ENCODE results near the gene PARPBP. TPM values are rescaled to one million over a fixed set of nuclear protein-coding genes. Genes with fewer than 3 reads are reported as not detected.
"Not testable (repeated sequence)": the region's sequence is repeated elsewhere in the genome, so short reads cannot be mapped to it uniquely, and the experiment has no call there.

The PARPBP gene
- total RNA-seq, result 21.4 TPM
- 1.5 TPM for polyA plus RNA-seq

DNA sequence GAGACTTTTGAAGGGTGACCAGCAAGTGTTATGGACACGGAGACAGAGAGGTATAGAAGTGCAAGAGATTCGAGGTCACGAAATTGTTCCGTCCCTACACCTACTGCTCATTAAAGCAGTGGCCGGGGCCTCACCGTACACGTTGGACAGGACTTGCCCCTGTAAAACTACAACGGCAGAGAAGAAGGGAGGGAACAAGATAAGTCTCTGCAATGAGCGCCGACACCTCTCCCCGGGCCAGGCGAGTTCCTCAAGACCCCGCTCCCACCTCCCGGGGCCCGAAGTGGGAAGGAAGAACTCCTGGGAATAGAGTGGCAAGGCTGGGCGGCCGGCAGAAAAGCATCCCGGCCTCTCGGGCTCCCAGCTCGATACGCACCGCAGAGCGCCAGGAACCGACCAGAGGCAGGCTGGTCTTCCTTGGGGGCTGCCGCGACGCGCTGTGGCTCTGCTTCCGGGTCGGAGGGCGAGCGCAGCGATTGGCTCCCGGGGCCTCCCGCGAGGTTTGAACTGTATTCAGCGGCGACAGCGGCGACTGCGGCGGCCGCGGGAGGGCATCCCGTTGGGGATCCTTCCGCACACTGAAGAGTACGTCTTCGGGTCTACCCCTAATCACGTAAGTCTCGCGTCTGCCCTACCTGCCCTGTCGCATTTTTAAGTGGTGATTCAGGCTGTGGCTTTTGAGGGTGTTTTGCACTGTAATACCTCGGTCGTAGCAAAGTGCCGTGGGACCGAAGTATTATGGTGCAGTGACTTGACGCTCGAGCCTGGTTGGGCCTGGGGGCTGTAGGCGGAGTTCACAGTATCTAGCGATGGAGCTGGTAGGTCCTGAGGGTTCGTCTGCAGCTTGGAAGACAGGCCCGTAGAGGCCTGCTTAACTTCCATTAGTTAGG is at the start of gene PARPBP, which contains the start of gene NUP37:
Gene PARPBP (plus strand): TSS at position 510 of the 890 bp plus-strand sequence. CDS start 3,706 bp downstream, outside the sequence.
Gene NUP37 (minus strand): TSS at position 441 of the 890 bp plus-strand sequence. CDS start 1,596 bp downstream, outside the sequence.
- H3K4me1 ChIP-seq (ENCODE audit: insufficient read depth), result no peaks in the 10 kb centered on the region
- peak; percentile 65 for DNase-seq (ENCODE audit: extremely low spot score)
- H3K27ac ChIP-seq (ENCODE audit: low read depth), result peak within 1 kb of the TSS; percentile 93
- H3K4me3 ChIP-seq (ENCODE audit: low read depth, low read length), result peak within 1 kb of the TSS; percentile 79
- WGBS, result under 1% methylated on average over 62 of the region's 62 CpGs
- H3K36me3 ChIP-seq (ENCODE audit: insufficient read depth), result peaks cover 2% of the 10 kb centered on the region

GRCh38 chr12:102072092-102072491 is 47.9 kb upstream of the PARPBP start:
- not testable (repeated sequence) for H3K36me3 ChIP-seq (ENCODE audit: insufficient read depth); DNase-seq (ENCODE audit: extremely low spot score); H3K4me1 ChIP-seq (ENCODE audit: insufficient read depth); H3K27ac ChIP-seq (ENCODE audit: low read depth); H3K4me3 ChIP-seq (ENCODE audit: low read depth, low read length)
- 82% methylated on average over 7 of the region's 7 CpGs for WGBS

GRCh38 chr12:102080842-102081241 is 39.1 kb upstream of the PARPBP start:
- H3K4me1 ChIP-seq (ENCODE audit: insufficient read depth), result no peaks in the 10 kb centered on the region
- no peak overlapping the region for H3K27ac ChIP-seq (ENCODE audit: low read depth)
- H3K36me3 ChIP-seq (ENCODE audit: insufficient read depth), result peaks cover 4% of the 10 kb centered on the region
- WGBS, result 92% methylated on average over 4 of the region's 4 CpGs
- no peak for DNase-seq (ENCODE audit: extremely low spot score)
- H3K4me3 ChIP-seq (ENCODE audit: low read depth, low read length), result no peak overlapping the region

DNA sequence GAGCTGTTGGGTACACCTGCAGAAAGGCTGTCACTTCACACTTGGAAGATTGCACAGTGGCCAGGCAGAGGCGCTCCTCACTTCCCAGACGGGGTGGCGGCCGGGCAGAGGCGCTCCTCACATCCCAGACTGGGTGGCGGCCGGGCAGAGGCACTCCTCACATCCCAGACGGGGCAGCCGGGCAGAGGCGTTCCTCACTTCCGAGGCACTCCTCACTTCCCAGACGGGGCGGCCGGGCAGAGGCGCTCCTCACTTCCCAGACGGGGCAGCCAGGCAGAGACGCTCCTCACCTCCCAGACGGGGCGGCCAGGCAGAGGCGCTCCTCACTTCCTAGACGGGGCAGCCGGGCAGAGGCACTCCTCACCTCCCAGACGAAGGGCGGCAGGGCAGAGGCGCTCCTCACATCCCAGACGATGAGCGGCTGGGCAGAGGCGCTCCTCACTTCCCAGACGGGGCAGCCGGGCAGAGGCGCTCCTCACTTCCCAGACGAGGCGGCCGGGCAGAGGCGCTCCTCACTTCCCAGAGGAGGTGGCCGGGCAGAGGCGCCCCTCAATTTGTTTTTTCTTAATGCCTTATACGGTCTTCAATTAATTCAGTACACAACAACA is 30.7 kb upstream of the PARPBP start:
- 99% methylated on average over 38 of the region's 38 CpGs for WGBS
- not testable (repeated sequence) for H3K4me1 ChIP-seq (ENCODE audit: insufficient read depth); H3K27ac ChIP-seq (ENCODE audit: low read depth); DNase-seq (ENCODE audit: extremely low spot score); H3K36me3 ChIP-seq (ENCODE audit: insufficient read depth); H3K4me3 ChIP-seq (ENCODE audit: low read depth, low read length)

DNA sequence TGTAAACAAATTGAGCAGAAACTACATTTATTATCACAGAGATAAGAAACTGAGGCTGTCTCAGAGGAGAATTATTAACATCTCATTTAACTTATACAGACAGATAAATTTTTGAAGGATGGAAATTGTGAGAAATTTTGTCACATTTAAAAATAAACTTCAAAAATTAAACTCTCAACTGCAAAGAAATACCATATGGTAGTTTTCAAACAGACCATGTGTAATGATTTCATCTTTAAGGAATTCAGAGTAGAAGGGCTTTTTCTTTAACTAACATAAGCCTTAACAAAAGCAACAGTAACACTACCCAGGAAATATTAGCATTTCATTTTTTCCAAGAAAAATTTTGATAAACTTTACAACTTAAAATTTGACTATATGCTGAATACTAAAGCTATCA is 26.7 kb upstream of the PARPBP start:
- DNase-seq (ENCODE audit: extremely low spot score), result no peak
- Histone ChIP-seq H3K36me3 (ENCODE audit: insufficient read depth) (peaks cover 2% of the 10 kb centered on the region), H3K4me1 (ENCODE audit: insufficient read depth) (no peaks in the 10 kb centered on the region), H3K4me3 (ENCODE audit: low read depth, low read length) (no peak overlapping the region), H3K27ac (ENCODE audit: low read depth) (no peak overlapping the region)

- H3K27ac ChIP-seq (ENCODE audit: low read depth), result no peak overlapping the region
- WGBS, result 55% methylated on average over 2 of the region's 2 CpGs
- H3K36me3 ChIP-seq (ENCODE audit: insufficient read depth), result no peaks in the 10 kb centered on the region
- H3K4me1 ChIP-seq (ENCODE audit: insufficient read depth), result no peaks in the 10 kb centered on the region
- DNase-seq (ENCODE audit: extremely low spot score), result no peak
- no peak overlapping the region for H3K4me3 ChIP-seq (ENCODE audit: low read depth, low read length)
Observed at GRCh38 chr12:102095677-102096263, 24.2 kb upstream of the PARPBP start.

DNA sequence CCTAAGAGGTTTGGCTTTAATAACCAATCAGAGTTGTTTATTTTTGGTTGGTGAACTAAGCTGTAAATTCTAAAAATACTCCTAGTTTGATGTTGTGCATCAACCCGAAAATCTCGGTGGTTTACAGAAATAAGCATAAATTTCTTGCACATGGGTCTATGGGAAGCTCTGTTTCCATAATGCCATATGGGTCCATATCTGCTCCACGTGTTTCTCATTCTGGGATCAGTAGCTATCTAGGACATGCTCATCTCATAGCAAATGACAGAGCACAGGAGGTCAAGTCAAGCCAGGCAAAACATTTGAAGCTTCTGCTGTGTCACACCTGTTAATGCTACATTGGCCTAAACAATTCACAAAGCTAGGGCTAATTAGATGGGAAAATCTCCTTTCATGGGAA is 23.1 kb upstream of the PARPBP start:
- H3K4me1 ChIP-seq (ENCODE audit: insufficient read depth), result no peaks in the 10 kb centered on the region
- H3K4me3 ChIP-seq (ENCODE audit: low read depth, low read length), result no peak overlapping the region
- no peak for DNase-seq (ENCODE audit: extremely low spot score)
- no peaks in the 10 kb centered on the region for H3K36me3 ChIP-seq (ENCODE audit: insufficient read depth)
- no peak overlapping the region for H3K27ac ChIP-seq (ENCODE audit: low read depth)
- 80% methylated on average over 3 of the region's 3 CpGs for WGBS

DNA sequence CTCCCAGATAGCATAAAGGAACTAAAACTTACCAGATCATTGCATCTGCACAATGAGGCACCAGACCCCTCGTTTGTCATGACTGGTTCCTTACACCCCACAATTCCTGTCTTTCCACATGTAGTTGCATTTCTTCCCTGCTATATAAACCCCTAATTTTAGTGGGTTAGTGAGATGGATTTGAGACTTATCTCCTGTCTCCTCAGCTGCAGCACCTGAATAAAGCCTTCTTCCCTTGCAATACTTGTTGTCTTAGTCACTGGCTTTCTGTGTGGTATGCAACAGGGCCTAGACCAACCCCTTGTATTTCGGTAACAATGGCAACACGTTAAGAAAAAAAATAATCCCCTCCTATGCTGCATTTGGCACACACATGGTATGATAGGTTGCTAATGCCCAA is 13.1 kb upstream of the PARPBP start:
- WGBS, result 97% methylated on average over 3 of the region's 3 CpGs
- Histone ChIP-seq H3K4me1 (ENCODE audit: insufficient read depth) (no peaks in the 10 kb centered on the region), H3K27ac (ENCODE audit: low read depth) (no peak overlapping the region), H3K36me3 (ENCODE audit: insufficient read depth) (peaks cover 2% of the 10 kb centered on the region), H3K4me3 (ENCODE audit: low read depth, low read length) (no peak overlapping the region)
- no peak for DNase-seq (ENCODE audit: extremely low spot score)

- Histone ChIP-seq H3K27ac (ENCODE audit: low read depth) (no peak overlapping the region), H3K4me1 (ENCODE audit: insufficient read depth) (no peaks in the 10 kb centered on the region), H3K4me3 (ENCODE audit: low read depth, low read length) (no peak overlapping the region), H3K36me3 (ENCODE audit: insufficient read depth) (peaks cover 2% of the 10 kb centered on the region)
- 82% methylated on average over 1 of the region's 1 CpG for WGBS
- DNase-seq (ENCODE audit: extremely low spot score), result no peak
Observed at GRCh38 chr12:102107970-102108369, 12.0 kb upstream of the PARPBP start.

- Histone ChIP-seq H3K4me1 (ENCODE audit: insufficient read depth) (no peaks in the 10 kb centered on the region), H3K27ac (ENCODE audit: low read depth) (no peak overlapping the region), H3K36me3 (ENCODE audit: insufficient read depth) (peaks cover 3% of the 10 kb centered on the region), H3K4me3 (ENCODE audit: low read depth, low read length) (no peak overlapping the region)
- DNase-seq (ENCODE audit: extremely low spot score), result no peak
Observed at GRCh38 chr12:102110782-102111181, 9.2 kb upstream of the PARPBP start.

- 74% methylated on average over 2 of the region's 2 CpGs for WGBS
Observed at GRCh38 chr12:102114212-102114611, 5.8 kb upstream of the PARPBP start.

GRCh38 chr12:102116392-102116791 is 3.6 kb upstream of the PARPBP start:
- H3K27ac ChIP-seq (ENCODE audit: low read depth), result no peak overlapping the region
- H3K36me3 ChIP-seq (ENCODE audit: insufficient read depth), result peaks cover 2% of the 10 kb centered on the region
- H3K4me3 ChIP-seq (ENCODE audit: low read depth, low read length), result no peak overlapping the region
- no peak for DNase-seq (ENCODE audit: extremely low spot score)
- WGBS, result 98% methylated on average over 7 of the region's 7 CpGs
- no peaks in the 10 kb centered on the region for H3K4me1 ChIP-seq (ENCODE audit: insufficient read depth)

More at GRCh38 chr12:102114212-102114611, 5.8 kb upstream of the PARPBP start:
- no peak overlapping the region for H3K4me3 ChIP-seq (ENCODE audit: low read depth, low read length)
- no peaks in the 10 kb centered on the region for H3K4me1 ChIP-seq (ENCODE audit: insufficient read depth)
- DNase-seq (ENCODE audit: extremely low spot score), result no peak
- no peak overlapping the region for H3K27ac ChIP-seq (ENCODE audit: low read depth)
- peaks cover 3% of the 10 kb centered on the region for H3K36me3 ChIP-seq (ENCODE audit: insufficient read depth)

GRCh38 chr12:102118874-102119273 is 1.1 kb upstream of the PARPBP start:
- Histone ChIP-seq H3K27ac (ENCODE audit: low read depth) (no peak overlapping the region), H3K36me3 (ENCODE audit: insufficient read depth) (peaks cover 2% of the 10 kb centered on the region), H3K4me1 (ENCODE audit: insufficient read depth) (no peaks in the 10 kb centered on the region), H3K4me3 (ENCODE audit: low read depth, low read length) (no peak overlapping the region)
- 48% methylated on average over 2 of the region's 2 CpGs for WGBS
- DNase-seq (ENCODE audit: extremely low spot score), result no peak

DNA sequence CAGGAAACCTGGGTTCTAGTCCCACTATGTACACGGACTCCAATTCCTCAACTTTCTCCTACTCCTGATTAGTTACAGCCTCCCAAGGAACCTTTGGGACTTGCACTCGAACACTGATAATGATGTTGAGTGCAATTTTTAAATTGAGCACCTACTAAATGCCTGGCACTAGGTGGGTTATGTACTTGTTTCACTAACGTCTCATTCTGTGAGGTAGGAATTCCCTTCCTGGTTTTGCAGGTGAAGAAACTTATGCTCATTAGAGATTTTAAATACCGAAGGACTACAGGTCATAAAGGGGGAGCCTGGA is 536 bp downstream of the PARPBP start:
- 2% methylated on average over 4 of the region's 4 CpGs for WGBS
- H3K27ac ChIP-seq (ENCODE audit: low read depth), result no peak overlapping the region
- H3K4me3 ChIP-seq (ENCODE audit: low read depth, low read length), result peak overlapping the region; percentile 79
- no peaks in the 10 kb centered on the region for H3K36me3 ChIP-seq (ENCODE audit: insufficient read depth)
- DNase-seq (ENCODE audit: extremely low spot score), result no peak
- H3K4me1 ChIP-seq (ENCODE audit: insufficient read depth), result no peaks in the 10 kb centered on the region
